HL-60/S4 (cell line): ENCODE measurements around the gene GTPBP8.

Experiments used
- in situ Hi-C: fragments of 300-500 bp; cut with MboI; formaldehyde crosslinking; loops from 2 replicates; pipeline ENCODE4 v1.14.3; 2022; ENCODE audit warnings: low sequenced_read_pairs

The GTPBP8 gene

DNA sequence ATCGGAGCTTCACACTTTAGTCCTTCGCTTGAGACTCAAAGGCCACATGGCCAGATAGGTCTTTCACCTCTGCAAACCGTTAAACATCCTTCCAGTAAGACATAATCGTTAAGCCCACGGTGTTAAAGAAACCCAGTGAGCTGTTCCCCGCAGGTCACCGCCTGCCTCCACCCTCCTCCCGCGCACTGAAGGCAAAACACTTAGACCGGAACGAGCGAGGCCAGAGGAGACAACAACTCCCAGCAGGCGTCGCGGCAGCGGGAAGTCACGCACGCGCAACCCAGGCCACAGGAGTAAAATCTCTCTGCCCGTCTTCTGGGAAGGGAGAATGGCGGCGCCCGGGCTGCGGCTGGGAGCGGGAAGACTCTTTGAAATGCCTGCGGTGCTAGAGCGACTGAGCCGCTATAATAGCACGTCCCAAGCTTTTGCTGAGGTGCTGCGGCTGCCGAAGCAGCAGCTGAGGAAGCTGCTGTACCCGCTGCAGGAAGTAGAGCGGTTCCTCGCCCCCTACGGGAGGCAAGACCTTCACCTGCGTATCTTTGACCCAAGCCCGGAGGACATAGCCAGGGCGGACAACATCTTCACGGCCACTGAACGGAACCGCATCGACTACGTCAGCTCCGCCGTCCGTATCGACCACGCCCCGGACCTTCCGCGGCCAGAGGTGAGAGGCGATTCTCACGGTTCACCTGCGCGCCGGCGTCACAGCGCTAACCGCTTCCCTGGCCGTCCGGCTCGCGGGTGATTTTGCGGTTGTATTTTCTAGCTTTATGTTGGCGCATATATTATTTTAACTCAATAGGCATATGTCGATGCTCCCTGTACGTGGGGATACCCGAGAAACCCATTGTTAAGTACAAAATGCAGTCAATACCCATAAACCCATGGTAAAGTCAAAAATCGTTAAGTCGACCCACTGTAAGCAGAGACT lies at the start of gene GTPBP8:
TSS of gene GTPBP8 (plus strand) at position 313 of the 931 bp plus-strand sequence. CDS start at position 329, 16 bp downstream.
- in situ Hi-C loops, result no loop called here

DNA sequence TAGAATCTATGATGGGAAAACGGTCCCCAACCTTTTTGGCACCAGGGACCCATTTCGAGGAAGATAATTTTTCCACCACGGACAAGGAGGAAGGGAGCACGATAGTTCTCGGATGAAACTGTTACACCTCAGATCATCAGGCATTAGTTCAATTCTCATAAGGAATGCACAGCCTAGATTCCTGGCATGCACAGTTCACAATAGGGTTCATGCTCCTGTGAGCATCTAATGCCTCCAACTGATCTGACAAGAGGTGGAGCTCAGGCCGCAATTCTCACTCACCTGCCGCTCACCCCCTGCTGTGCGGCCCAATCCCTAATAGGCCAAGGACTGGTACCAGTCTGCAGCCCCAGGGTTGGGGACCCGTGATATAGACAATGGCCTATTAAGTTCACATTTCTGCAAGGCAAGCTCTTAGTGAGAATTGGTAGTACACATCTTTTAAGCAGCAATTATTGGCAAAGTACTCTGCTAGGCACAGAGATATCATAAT lies 42.4 kb upstream of the GTPBP8 start:
- in situ Hi-C loops, result no loop called here

DNA sequence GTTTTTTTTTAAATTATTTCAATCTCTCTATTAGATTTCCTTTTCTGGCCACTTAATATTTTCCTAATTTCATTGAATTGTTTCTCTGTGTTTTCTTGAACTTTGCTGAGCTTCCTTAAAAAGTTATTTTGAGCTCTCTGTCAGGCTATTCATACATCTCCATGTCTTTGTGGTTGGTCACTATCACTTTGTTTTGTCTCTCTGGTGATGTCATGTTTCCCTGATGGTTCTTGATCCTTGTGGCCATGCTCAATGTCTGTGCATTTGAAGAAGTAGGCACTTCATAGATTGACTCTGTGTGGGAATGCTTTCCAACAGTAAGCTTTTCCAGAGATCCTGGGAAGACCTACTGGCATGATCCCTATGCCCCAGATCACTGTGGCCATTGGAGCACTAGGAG lies 34.4 kb upstream of the GTPBP8 start:
- in situ Hi-C loops, result no loop called here

DNA sequence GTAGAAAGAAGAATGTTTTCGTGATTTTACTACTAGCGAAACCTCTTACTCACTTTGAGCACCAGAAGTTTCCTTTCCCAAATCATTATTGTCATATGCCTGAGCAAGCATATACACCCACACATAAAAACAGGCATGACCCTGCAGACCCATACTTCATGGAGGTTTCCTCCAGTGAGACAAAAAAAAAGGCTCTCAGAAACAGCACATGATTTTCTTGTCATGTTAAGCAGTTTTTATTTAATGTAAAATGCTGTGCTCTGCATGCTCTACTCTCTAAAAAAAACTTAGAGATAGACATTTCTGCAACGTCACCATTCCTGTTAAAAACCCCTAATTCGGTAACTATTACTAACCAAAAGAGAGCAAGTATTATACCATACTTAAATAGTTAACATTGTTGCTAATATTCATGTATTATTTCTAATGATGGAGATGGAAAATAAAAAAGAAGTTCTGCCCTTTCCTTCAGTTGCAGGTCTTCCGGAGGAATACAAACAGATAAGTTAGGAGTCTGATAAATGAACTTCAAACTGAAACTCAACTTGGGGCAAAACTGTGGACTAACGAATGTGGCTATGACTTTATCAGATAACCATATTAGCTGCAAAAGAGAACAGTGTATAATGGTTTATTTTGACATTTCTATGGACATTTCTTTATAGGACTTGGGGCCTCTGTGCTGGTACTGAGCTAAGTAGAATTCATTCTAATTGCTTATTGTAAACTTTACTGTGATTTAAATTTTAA lies 31.8 kb upstream of the GTPBP8 start:
- in situ Hi-C loops, result no loop called here

DNA sequence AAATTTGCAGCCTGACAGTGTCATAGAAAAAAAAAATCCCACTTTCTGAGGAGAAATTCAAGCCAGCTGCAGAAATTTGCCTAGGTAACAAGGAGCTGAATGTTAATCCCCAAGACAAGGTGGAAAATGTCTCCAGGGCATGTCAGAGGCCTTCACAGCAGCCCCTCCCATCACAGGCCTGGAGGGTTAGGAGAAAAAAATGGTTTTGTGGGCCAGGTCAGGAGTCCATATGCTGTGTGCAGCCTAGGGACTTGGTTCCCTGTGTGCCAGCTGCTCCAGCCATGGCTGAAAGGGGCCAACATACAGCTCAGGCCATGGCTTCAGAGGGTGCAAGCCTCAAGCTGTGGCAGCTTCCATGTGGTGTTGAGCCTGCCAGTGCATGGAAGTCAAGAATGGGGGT lies 27.1 kb upstream of the GTPBP8 start:
- in situ Hi-C loops, result no loop called here

DNA sequence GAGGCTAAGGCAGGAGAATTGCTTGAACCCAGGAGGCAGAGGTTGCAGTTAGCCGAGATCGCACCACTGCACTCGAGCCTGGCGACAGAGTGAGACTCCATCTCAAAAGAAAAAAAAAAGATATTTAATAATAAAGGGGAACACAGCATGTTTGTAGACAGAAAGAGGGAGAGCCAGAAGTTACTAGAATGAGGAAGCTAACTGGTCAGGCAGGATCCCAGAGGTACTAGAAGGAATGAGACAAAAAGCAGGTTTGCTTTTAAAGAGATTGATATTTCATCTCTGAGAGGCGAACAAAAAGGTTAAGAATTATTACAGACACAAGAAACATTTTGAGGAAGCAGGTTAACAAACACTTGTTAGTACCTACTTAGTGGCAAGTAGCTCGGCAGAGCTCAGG lies 25.1 kb upstream of the GTPBP8 start:
- in situ Hi-C loops, result no loop called here

DNA sequence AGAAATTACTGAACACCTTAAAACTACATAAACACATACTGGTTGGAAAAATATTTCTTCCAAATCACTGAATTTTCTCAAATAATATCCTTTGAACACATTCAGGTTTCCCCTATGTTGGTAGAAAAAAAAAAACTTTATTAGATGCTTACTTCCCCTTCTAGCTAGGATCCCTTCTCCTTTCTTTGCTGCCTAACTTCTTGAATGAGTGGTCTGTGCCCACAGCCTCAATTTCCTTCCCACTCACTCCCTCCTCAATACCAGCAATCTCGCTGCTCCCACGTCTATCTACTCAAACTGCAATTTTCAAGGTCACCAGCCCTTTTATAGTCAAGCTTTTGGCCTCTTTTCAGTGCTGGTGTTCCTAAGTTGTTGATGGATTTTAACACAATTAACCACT lies 24.2 kb upstream of the GTPBP8 start:
- in situ Hi-C loops, result no loop called here

DNA sequence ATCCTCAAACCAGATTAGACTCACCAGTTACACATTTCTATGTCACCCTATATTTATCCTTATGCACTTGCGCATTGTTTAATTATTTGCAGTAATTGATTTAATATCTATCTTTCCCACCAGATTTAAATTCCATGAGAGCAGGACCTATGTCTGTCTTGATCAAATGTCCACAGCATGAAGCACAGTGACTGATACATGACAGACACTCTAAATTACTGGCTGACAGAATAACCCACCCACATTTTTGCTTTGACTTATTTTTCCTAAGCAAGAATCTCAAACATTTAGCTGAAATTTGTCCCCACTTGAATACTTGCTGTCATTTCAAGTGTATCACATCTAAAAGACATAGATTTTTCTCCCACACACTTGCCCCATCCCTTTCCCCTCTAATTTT lies 23.4 kb upstream of the GTPBP8 start:
- in situ Hi-C loops, result no loop called here

DNA sequence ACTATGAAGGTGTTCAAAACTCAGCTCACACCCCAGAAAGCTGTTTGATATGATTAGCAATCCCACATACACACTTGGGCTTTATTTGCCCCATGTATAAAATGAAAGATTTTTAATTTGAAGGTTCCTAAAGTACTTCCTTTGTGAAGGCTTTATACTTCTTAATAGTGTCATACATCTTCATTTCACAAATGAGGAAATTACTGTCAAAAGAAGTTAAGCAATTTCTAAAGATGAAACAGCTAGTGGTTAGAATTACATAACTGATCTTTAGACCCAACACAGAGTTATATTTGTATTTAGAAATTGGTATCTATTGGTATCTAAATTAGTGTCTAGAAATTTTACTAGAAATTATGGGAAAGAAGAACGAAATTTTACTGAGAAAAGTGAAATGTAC lies 23.0 kb upstream of the GTPBP8 start:
- in situ Hi-C loops, result no loop called here

DNA sequence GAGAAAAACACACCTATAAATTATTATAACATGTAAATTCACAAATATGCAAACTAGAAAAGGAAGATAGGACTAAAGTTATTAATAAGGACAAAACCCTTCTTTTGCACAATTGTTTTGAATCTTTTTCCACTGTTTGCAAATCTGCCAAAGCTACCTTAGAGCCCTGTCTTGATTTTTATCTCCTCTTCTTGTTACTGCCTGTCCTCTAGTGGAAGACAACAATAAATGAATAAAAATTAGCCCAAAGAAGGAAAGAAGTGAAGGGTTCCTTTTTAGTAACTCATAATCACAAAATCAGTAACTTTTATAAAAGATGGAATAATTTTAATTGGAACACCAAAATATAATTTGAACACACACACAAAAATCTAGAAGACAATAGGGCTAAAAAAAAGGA lies 18.6 kb upstream of the GTPBP8 start:
- in situ Hi-C loops, result loop anchor here (10.0 kb wide), 1 partner anchor 227 kb away; no protein-coding TSS in a partner anchor

DNA sequence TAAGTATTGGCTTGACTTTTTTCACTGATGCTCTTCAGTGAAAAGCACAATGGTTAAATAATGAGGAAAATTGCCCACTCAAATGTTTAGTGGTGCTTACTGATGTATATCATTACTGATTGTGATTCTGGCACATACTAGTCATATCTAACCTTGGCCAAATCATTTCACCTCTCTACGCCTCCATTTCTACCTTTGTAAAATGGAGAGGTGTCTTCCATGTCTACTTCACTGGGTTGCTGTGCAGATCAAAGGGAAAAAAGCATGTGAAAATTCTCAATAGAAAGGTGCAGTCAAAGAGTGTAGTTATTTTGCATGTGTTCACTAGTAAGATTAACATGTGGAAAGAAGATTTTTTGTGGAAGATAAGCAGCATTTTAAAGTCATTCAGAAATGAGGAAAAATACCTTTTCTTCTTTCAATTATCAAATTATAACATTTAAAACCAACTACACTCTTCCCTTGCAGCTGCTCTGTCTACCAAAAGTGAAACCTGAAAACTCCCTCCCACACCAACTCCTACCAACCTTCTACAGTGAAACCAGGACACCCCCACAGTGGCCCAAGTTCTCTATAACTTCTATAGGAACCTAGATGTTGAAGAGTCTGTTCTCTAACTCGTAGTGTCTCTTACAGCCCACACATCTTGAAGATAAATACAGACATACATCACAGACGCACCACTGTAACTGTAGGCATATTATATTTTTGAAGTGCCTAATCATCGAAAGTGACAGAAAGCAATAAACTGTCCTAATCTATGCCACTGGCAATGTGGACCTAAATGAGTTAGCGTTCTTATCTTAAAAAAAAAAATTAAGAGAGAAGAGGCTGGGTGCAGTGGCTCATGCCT lies 17.2 kb upstream of the GTPBP8 start:
- in situ Hi-C loops, result loop anchor here (10.0 kb wide), 1 partner anchor 229 kb away; no protein-coding TSS in a partner anchor

DNA sequence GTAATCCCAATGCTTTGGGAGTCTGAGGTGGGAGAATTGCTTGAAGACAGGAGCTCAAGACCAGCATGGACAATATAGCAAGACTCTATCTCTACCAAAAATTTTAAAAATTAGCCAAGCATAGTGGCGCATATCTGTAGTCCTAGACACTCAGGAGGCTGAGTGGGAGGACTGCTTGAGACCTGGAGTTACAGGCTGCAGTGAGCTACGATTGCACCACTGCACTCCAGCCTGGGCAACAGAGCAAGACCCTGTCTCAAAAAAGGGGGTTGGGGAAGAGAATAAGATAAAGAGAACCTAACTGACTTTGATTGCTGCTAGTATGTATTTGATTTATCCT lies 16.6 kb upstream of the GTPBP8 start:
- in situ Hi-C loops, result loop anchor here (10.0 kb wide), 1 partner anchor 229 kb away; no protein-coding TSS in a partner anchor

DNA sequence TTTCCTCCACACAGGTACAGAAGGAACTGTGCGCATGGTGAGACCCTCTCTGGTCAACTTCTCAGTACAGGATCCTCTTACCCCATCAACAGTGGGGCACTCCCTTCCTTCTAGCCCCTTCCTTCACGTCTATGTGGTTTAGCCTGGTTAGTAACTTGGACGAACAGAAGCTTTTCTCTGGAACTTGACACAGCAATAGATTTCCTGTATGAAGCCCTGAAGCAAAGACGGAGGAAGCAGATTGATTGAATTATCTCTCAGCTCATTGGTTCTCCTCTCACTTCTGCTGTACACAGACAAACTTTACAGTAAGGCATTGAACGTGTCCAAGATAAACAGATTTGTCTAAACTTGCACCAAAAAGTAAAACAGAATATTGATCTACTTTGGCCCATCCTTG lies 15.9 kb upstream of the GTPBP8 start, which contains the start of gene CD200R1:
TSS of gene CD200R1 (minus strand) at position 210 of the 400 bp plus-strand sequence. CDS start 246 bp downstream, outside the sequence.
- in situ Hi-C loops, result loop anchor here (10.0 kb wide), 1 partner anchor 230 kb away; no protein-coding TSS in a partner anchor

DNA sequence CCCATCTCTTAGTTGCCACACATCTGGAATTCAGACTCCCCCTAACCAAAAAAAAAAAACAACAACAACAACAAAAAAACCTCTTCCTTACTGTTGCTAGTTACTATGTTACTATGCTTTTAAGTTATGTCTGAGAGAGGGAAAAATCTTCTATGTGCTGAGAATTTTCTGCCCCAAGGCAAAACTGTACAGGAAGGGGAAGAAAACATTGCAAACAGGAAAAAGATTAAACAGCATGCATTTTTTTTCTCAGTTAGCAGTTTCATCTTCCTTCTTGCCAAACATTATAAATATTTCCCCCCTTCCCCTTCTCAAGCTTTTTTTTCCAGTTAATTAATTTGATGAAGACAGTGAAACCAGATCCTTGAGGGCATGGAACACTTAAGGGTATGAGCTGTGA lies 14.8 kb upstream of the GTPBP8 start:
- in situ Hi-C loops, result loop anchor here (10.0 kb wide), 1 partner anchor 231 kb away; no protein-coding TSS in a partner anchor

DNA sequence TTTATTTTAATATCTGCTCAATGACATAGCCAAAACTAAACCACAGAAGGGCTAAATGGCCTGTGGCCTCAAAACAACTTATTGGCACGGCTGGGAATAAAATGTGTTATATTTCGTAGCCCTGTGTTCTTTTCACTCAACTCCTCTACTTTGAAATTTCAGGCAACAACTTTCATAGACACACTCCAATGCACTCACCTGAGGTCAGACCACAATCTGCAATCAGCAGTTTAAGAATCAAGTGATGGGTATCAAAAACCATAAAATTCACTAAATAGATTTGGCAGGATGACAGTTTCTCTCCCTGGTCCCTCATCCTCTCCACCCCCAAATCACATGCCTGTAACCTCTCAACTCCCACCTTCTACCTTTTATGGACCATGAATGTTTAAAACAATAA lies 13.8 kb upstream of the GTPBP8 start:
- in situ Hi-C loops, result loop anchor here (10.0 kb wide), 1 partner anchor 232 kb away; no protein-coding TSS in a partner anchor

DNA sequence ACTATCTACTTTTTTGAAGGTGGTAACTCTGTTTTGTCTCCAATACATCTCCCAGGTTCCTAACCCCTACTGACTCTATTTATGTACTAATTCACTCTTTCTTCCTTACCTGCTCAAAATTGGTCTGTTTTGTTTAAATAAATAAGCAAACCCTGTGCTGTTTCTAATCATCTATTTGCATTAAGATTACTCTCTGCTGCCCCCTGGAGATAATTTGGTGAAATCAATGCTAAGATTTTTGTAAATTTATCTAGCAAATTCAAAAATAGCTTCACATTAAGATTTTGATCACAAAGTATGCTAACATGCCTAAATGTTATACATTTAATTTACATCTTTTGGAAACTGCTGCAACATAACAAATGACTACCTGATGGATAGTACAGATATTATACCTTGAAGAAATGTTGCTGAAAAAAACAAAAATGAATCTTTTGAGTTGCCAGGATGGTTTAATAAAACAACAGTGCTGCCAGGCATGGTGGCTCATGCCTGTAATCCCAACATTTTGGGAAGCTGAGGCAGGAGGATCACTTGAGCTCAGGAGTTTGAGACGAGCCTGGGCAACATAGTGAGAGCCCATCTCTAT lies 11.4 kb upstream of the GTPBP8 start:
- in situ Hi-C loops, result loop anchor here (10.0 kb wide), 1 partner anchor 235 kb away; no protein-coding TSS in a partner anchor

DNA sequence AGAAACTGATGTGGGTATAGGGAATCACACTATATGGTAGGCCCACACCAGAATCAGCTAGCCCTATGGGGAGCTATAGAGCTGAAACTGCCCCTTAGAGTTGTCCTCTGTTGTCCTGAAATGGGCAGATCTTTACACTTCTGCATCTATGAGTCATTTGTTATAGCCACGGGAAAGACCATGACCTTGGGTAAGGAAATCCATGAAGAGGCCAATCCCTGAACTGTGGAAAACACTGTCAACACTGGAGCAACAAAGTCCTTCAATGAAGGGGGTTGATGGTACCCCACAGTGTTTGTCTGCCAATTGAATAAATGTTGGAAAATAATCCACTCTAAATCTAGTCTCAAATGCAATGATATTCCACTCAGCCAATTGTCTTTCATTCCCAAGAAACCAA lies 10.7 kb upstream of the GTPBP8 start:
- in situ Hi-C loops, result no loop called here

DNA sequence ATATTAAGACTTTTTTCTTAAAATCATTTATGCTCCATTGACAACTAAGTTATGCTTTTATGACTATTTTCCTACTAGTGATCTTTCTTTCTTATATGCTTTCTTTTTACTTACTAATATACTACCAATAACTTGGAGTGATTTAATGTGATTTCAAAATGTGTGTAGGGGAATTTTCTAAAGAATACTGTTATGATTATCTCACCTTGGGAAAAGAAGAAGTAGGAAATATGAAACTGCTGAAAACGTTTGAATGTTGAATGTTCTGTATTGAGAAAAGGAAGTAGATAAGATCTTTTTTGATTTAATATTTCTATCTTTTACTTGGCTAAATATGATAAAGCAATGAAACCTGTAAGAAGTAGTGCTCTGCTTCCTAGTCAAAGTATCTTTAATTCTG lies 8.1 kb upstream of the GTPBP8 start:
- in situ Hi-C loops, result no loop called here

DNA sequence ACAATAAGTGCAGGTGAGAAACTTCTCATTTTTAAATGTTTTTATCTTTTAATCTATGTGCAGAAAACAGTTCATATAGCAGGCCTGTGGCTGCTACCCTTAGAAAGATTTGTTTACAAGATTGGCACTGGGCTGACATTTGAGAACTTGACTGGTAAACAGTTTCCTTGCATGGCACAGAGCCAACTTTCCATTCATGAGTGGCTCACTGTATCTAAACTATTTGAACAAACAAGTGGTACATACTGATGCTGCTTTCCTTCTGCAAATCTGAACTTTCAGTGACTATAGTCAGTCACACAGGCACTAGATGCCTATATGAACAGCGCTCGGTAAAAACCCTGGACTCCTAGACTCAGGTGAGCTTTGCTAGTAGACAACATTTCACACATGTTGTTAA lies 6.3 kb upstream of the GTPBP8 start:
- in situ Hi-C loops, result no loop called here

DNA sequence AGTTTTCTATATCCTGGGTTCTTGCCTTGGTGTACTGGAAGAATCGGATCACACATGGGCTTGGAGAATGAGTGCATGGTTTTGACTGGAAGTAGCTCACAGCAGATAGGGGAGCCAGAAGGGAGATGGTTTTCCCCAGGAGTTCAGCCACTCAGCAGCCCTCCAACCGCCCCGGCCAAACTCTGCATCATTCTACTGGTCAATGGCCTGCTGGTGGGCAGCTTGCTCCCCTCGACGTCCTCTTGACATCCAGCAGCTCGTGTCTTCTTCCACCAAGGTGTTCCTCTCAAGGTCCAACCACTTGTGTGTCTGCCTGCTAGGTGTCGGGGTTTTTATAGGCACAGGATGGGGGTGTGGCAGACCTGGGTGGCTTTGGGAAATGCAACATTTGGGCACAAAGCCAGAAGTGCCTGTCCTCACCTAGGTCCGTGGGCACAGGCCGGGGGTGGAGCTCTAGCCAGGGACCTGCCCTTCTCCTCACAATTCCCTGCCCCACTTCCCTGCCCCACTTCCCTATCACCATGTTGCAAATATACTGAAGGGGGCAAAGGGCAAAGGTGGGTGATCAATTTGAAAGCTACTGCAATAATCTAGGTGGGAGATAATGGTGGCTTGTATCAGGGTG lies 3.0 kb upstream of the GTPBP8 start:
- in situ Hi-C loops, result no loop called here
